ENCODE results near the gene APOL1.
"Not testable (repeated sequence)": the region's sequence is repeated elsewhere in the genome, so short reads cannot be mapped to it uniquely, and the experiment has no call there.

Gene APOL1

DNA sequence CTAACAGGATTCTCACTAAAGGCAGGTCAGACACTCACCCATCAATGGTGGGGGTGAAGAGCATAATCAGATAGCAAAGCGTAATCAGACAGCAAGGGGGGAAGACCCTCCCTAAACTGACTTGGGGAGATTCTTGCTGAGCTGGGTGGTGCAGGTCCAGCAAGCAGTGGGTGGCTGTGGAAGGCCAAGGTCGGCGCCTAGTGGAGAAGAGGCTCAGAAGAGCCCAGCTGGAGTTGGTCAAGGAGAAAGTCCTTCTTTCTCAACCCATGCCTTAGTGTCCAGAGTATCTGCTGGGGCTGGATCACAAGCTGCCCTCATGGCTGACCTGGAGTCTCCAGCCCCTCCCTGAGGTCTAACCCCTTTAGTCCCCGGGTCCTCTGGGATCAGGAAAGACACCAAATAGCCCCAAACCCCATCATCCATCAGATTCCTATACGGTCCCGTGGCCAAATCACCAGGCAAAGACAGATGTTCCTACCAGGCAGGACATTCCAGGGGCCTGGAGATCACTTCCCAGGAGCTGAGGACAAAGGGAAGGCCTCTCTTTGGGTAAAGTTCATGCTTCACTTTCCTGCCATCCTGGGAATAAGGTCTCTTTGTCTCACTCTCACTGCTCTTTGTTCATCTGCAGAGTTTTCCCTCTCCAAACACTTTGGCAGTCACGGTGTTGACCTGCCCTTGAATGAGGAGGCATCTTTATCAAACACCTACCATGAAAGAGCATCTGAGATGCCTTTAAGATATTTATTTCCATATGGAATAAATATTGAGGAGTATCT lies 11.1 kb downstream of the APOL1 start:
- DNase-seq (ENCODE audit: insufficient read length, low spot score); FAIRE-seq: not testable (repeated sequence)

- DNase-seq (ENCODE audit: insufficient read length, low spot score), result no peak
- no peak for FAIRE-seq
These were observed 14.1 kb downstream of the APOL1 start for GRCh38 chr22:36267058-36267457.

DNA sequence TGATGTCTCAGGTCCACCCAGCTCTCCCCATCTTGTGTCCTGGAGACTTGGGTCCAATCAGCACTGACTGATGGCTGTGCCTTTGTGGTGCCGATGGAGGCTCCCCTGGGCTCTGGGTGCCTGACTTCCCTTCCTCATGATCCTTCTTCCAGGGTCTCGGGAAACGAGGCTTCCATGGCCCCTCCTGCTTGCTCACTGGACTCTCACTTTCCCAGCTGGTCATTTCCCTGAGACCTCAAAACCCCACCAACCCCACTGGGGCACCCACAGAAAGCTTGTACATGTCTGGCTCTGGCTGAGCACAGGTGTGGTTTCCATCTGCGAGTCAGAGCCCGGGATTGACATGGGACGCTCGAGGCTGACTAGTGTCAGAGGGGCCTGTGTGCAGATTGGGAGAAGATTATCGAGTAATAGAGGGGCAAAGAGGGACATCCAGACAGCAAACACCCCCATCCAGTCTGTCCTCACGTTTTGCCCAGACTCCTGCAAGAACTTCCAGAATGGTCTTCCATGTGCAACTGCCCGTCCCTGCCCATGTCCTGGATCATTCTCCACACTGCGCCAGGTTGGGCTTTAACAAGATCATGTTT lies 15.1 kb downstream of the APOL1 start:
- DNase-seq (ENCODE audit: insufficient read length, low spot score) (no peak), FAIRE-seq (no peak)

DNA sequence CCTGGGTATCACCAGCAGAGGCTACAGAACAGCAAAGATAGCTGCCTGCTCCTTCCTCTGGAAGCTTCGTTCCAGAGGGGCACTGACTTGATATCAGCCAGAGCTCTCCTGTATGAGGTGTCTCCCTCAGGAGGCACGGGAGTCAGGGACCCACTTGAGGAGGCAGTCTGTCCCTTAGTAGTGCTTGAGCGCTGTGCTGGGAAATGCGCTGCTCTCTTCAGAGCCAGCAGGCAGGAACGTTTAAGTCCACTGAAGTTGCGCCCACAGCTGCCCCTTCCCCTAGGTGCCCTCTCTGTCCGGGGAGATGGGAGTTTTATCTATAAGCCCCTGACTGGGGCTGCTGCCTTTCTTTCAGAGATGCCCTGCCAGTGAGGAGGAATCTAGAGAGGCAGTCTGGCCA lies 18.3 kb downstream of the APOL1 start:
- DNase-seq (ENCODE audit: insufficient read length, low spot score); FAIRE-seq: not testable (repeated sequence)

GRCh38 chr22:36271951-36272350 lies 19.0 kb downstream of the APOL1 start:
- not testable (repeated sequence) for DNase-seq (ENCODE audit: insufficient read length, low spot score); FAIRE-seq

DNA sequence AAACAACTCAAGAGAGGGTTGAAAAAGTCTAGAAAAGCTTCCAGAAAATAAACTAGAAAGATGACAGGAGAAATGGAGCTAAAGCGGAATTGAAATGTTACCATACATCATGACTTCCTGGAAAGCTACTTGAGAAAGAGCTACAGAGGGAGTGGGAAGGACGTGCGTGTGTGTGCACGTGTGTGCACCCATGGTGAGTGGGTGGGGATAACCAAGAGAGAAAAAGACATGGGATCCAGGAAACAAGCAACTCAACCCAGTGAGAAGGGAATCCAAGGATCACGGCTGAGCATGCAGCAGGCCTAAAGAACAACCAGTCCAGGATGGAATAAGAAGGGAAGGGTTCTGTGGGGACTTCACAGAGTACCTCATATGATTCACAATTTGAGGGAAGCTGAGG lies 21.6 kb downstream of the APOL1 start:
- FAIRE-seq (no peak), DNase-seq (ENCODE audit: insufficient read length, low spot score) (no peak)

DNA sequence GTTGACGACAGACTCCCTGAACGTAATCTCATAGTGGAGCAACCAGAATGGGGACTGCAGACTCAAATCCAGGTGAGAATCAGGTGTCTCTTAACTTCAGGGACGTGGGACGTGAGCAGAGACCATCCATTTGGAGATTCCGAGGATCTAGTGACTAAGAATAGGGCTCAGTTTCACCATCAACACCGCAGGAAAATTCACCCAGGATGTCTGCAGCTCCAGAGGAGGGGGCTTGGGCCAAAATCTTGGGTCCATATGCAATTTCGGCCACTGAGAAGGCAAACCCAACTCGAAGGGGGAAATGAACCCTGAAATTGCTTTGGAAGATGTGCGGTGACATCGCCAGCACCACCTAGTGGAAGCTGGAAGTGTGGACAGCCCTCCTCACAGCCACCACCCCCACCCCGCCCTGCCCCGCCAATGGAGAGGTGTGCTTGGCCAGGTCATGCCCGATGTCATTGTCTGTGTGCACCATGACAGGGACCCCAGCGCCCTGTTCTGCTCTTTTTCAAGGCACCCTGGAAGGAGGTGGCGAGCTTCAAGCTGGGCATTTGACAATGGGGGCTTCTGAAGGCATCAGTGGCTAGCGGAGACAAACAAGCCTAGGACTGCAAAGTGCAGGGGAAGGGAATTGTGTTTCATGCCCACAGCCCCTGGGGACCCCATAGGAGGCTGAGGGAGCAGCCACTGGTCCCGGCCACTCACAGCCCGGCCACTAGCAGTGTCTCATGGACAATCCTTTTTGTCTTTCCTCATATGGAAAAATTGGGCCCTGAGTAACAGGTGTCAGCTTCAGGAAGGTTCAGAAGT lies 24.8 kb downstream of the APOL1 start:
- peak; percentile 44 for DNase-seq (ENCODE audit: insufficient read length, low spot score)
- peak; percentile 42 for FAIRE-seq

DNA sequence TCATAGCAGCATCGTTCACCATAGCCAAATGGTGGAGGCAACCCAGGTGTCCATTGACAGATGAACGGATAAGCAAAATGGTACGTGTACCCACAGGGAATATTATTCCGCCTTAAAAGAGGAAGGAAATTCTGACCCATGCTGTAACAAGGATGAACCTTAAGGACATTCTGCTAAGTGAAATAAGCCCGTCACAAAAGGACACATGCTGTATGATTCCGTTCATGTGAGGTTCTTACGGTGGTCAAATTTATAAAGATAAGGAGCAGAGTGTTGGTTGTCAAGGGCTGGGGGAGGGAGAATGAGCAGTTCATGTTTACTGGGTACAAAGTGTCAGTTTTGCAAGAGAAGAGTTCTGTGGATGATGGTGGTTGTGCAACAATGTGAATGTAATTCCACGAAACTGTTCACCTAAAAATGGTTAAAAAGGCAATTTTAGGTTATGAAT lies 26.3 kb downstream of the APOL1 start:
- DNase-seq (ENCODE audit: insufficient read length, low spot score), result no peak
- no peak for FAIRE-seq

- FAIRE-seq (no peak), DNase-seq (ENCODE audit: insufficient read length, low spot score) (no peak)
These were observed 27.4 kb downstream of the APOL1 start for GRCh38 chr22:36280379-36280778.

DNA sequence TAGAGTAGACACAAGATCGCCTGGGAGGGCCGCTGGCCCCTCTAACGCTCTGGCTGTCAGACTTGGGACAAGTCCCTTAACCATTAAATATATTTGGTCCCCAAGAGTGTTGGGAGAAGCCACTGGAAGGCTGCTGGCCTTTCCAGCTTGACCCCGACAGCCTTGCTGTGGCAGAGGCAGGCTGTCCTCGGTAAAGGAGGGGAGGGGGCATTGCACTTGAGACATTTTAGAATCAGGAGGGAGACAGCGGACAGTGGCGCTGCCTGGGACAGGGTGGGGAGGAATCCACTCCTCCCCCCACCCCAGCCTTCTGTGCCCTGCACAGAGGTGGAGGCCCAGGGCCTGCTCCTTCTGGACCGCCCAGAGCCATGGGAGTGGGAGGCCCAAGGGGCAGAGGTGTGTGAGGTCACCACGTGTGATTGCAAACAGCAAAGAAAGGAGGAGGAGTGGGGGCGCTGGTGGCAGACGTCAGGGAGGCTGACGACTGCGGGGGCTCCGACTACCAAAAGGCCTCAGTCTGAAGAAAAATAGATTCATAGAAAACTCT lies 28.9 kb downstream of the APOL1 start:
- no peak for DNase-seq (ENCODE audit: insufficient read length, low spot score)
- no peak for FAIRE-seq

DNA sequence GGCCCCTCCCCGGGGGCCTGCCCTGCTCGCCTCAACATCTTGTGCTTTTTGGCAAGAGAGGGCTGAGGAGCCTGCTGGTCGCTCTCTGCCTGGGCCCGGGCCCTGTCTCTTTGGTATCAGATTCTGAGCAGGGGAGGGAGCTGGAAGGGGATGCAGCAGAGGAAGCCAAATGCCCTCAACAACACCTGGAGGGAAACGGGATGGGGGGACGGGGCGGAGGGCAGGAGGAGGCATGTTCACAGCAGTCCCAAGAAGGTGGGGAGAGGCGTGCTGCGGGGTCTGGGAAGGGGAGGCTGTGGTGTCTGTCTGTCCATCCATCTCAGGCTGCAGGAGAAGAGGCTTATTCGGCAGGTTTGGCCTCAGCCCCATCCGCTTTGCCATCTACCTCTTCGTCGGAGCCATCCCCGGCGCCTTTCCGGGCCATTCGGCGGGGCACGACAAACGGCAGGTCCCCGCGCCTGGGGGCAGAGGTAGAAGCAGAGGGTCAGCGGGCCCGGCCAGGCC lies 29.4 kb downstream of the APOL1 start:
- no peak for FAIRE-seq

DNA sequence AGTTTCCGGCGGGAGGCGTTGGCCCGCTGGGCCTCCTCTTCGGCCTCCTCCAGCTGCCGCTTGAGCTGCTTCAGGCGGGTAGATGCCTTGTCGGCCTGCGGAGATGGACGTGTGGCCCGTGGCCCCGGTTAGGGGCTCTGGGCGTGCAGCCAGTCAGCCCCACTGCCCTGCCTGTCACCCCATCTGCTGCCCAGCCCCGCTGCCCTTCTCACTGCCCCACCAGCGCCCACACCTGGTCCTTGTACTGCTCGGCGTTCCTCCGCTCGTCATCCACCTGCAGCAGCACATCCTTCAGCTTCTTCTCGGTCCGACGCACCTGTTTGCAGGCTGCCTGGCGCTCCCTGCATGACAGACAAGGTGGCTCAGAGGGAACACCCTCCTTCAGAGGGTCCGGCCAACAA lies 31.2 kb downstream of the APOL1 start:
- FAIRE-seq, result no peak
- no peak for DNase-seq (ENCODE audit: insufficient read length, low spot score)

More for the DNA sequence above, 29.4 kb downstream of the APOL1 start:
- no peak for DNase-seq (ENCODE audit: insufficient read length, low spot score)

- FAIRE-seq, result no peak
These were observed 32.1 kb downstream of the APOL1 start for GRCh38 chr22:36285017-36285416.

DNA sequence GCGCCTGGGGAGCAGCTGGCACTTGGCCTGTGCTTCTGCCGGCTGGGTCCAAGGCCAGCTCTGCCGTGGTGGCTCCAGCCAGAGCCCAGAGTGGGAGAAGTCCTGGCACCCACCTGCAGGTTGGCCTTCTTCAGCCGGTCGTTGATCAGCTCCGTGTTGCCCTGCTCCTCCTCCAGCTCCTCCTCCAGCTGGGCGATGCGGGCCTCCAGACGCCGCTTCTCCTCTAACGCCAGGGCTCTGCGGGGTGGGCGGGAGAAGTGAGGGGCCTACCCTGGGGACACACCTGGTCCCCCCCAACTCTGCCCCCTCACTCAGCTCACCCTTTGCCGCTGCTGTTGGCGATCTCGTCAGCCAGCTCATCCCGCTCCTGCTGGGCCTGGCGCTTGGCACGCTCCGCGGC lies 32.6 kb downstream of the APOL1 start:
- FAIRE-seq (no peak), DNase-seq (ENCODE audit: insufficient read length, low spot score) (no peak)

More at GRCh38 chr22:36285017-36285416, 32.1 kb downstream of the APOL1 start:
- no peak for DNase-seq (ENCODE audit: insufficient read length, low spot score)

DNA sequence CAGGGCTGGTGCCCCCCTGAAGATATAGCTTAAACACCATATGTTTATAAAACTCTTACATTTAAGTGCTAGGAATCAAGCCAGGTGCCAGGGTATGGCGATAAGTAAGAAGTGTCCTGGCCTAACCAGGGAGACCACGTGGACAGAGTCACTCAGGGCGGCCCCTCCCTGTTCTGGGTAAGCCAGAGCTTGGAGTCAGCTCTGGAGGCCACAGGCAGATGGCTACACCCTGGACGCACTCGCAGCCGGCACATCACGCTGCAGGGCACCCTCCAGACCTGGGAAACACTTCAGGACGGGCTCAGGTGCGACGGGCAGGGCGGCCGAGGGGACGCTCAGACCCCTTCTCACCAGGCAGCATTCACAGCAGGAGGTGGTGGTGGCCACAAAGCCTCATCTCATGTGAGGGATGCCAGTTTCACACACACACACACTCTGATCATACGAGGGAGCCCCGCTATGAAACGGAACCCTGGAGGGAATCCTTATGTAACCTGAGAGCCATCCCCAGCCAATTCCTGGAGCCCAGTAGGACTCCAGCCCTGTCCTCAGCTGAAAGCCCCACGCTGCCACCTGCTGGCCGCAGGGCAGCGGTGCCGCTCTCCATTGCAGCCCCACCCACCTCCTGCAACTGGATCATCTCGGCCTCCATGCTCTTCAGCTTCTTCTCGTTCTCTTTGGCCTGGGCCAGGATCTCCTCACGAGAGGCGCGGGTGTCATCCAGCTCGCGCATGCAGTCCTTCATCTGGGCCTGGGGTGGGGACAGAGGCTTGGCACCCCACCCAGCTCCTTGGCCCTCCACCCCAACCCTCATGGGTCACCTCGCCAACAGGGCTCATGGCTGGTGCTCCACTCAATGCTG lies 33.4 kb downstream of the APOL1 start:
- DNase-seq (ENCODE audit: insufficient read length, low spot score), result peak; percentile 70
- FAIRE-seq, result no peak

DNA sequence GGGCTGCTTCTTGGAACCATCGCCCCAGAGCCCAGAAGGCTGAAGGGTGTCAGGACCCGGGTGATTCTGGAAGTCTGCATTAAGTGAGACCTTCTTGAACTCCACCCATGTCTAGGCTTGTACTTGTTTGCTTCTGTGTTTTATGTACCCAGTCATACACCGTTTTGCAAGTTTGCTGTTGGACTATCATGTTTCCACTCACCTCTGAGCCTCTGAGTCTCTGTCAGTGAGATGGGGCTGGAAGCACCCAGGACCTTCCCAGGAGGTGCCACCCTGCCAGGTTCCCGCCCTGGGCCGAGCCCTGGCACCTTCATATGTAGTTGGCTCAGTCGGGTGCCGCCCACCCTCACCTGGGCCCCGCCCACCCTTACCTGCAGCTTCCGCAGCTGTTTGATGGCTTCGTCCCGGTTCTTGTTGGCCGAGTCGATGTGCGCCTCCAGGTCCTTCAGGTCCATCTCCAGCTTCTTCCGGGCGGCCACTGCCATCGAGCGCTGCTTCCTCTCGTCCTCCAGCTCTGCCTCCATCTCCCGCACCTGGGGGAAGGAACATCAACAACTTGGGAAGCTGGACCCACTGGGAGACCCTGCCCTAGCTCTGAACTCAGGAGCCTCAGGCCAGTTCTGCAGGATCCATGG lies 35.1 kb downstream of the APOL1 start:
- no peak for FAIRE-seq
- no peak for DNase-seq (ENCODE audit: insufficient read length, low spot score)

- DNase-seq (ENCODE audit: insufficient read length, low spot score) (no peak), FAIRE-seq (no peak)
These were observed 35.9 kb downstream of the APOL1 start for GRCh38 chr22:36288571-36289405.

DNA sequence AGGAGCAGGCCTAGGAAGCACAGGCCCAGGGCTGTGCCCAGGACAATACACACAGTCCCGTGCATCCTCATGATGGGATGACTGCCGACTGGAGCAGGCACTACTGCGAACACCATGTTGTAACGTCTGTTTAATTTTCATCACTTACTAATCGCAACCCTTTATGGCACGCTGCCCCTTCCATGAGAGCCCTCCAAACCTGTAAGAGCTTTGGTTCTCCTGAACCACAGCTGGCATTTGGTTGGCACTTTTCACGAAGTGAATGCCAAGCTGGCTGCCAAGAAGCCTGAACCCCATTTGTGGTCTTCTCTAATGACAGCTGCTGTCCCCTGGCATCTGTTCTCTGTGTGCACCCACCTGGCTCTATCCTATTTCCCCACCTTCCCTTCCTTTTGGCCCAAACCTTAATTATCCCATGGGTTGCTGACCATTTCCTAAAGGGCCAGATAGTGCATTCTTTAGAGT lies 36.5 kb downstream of the APOL1 start:
- DNase-seq (ENCODE audit: insufficient read length, low spot score), result no peak
- FAIRE-seq, result no peak

All from HTR-8/SVneo (cell line).